HG03378 (cell line): ENCODE measurements around the gene CBLL1.

Experiments used
- ATAC-seq: cut with Tn5 transposase; IDR thresholded peaks from one replicate; pipeline ENCODE4 v1.9.1; 2021; ENCODE audit warnings: mild to moderate bottlenecking, moderate library complexity; ENCODE audit not compliant: unreplicated experiment

Gene CBLL1

GRCh38 chr7:107743567-107744344 is at the start of gene CBLL1:
Gene CBLL1, plus strand, starts transcription at chr7:107744142. Its CDS starts 22 bp downstream, at chr7:107744164.
- peak; percentile 72 for ATAC-seq

- no peak for ATAC-seq
Measured at GRCh38 chr7:107694386-107694785, 49.6 kb upstream of the CBLL1 start.

- no peak for ATAC-seq
Measured at GRCh38 chr7:107696330-107696946, 47.5 kb upstream of the CBLL1 start.

- ATAC-seq = no peak
Measured at GRCh38 chr7:107697321-107698049, 46.5 kb upstream of the CBLL1 start.

- ATAC-seq = no peak
Measured at GRCh38 chr7:107700570-107700969, 43.4 kb upstream of the CBLL1 start.

- no peak for ATAC-seq
Measured at GRCh38 chr7:107701191-107701590, 42.8 kb upstream of the CBLL1 start.

- ATAC-seq = no peak
Measured at GRCh38 chr7:107703219-107703618, 40.7 kb upstream of the CBLL1 start.

GRCh38 chr7:107703872-107704271 is 40.1 kb upstream of the CBLL1 start:
- no peak for ATAC-seq

- no peak for ATAC-seq
Measured at GRCh38 chr7:107708956-107709355, 35.0 kb upstream of the CBLL1 start.

- ATAC-seq = no peak
Measured at GRCh38 chr7:107711301-107711700, 32.6 kb upstream of the CBLL1 start.

GRCh38 chr7:107712025-107712424 is 31.9 kb upstream of the CBLL1 start:
- no peak for ATAC-seq

- no peak for ATAC-seq
Measured at GRCh38 chr7:107712896-107713295, 31.0 kb upstream of the CBLL1 start.

GRCh38 chr7:107715531-107715930 is 28.4 kb upstream of the CBLL1 start:
- ATAC-seq = no peak

- ATAC-seq = no peak
Measured at GRCh38 chr7:107718456-107719193, 25.3 kb upstream of the CBLL1 start.

GRCh38 chr7:107721286-107721685 is 22.7 kb upstream of the CBLL1 start:
- no peak for ATAC-seq

GRCh38 chr7:107723255-107723654 is 20.7 kb upstream of the CBLL1 start:
- ATAC-seq = no peak

GRCh38 chr7:107725138-107725740 is 18.7 kb upstream of the CBLL1 start:
- no peak for ATAC-seq

GRCh38 chr7:107726356-107727130 is 17.4 kb upstream of the CBLL1 start:
- ATAC-seq = no peak

GRCh38 chr7:107728276-107728675 is 15.7 kb upstream of the CBLL1 start:
- no peak for ATAC-seq
